SU-DHL-6 (cell line): ENCODE measurements around the gene CEBPB.

Experiments
- H2AFZ ChIP-seq: fragments of 200-600 bp; sonication (generic); 2 replicates; pipeline ENCODE4 v1.6.1; 2014; ENCODE audit warnings: low read depth, mild to moderate bottlenecking, moderate library complexity, mixed read lengths, antibody characterized with exemption, low read length; ENCODE audit not compliant: severe bottlenecking
- H3F3A ChIP-seq: fragments of 200-600 bp; shearing (Covaris generic); 2 replicates; pipeline ENCODE4 v1.6.0; 2016; ENCODE audit warnings: antibody characterized with exemption, mild to moderate bottlenecking; ENCODE audit not compliant: insufficient read depth
- H3K27ac ChIP-seq: fragments of 200-600 bp; sonication (generic); 2 replicates; pipeline ENCODE4 v1.5.1; 2016; ENCODE audit warnings: low read depth, mild to moderate bottlenecking, low read length, moderate library complexity, mixed read lengths
- H3K27me3 ChIP-seq: fragments of 200-600 bp; sonication (generic), shearing (Covaris generic); 2 replicates; pipeline ENCODE4 v1.6.0; 2014; ENCODE audit warnings: mild to moderate bottlenecking, low read length
- H3K36me3 ChIP-seq: fragments of 200-600 bp; sonication (generic); 2 replicates; pipeline ENCODE4 v1.6.1; 2014; ENCODE audit warnings: mild to moderate bottlenecking, low read length, mixed read lengths
- H3K4me2 ChIP-seq: fragments of 300-600, 200-600 bp; shearing (Covaris generic), sonication (generic); 2 replicates; pipeline ENCODE4 v1.6.0; 2014; ENCODE audit warnings: low read length, low read depth, mild to moderate bottlenecking; ENCODE audit not compliant: poor library complexity, severe bottlenecking
- H3K4me3 ChIP-seq: fragments of 200-600 bp; sonication (generic); 2 replicates; pipeline ENCODE4 v1.5.1; 2014; ENCODE audit warnings: antibody characterized with exemption, low read length, mild to moderate bottlenecking, mixed read lengths; ENCODE audit not compliant: insufficient read depth, poor library complexity, severe bottlenecking
- H3K79me2 ChIP-seq: fragments of 200-600 bp; sonication (generic); 2 replicates; pipeline ENCODE4 v1.6.1; 2014; ENCODE audit warnings: mild to moderate bottlenecking, low read length, moderate library complexity; ENCODE audit not compliant: insufficient read depth
- H3K9ac ChIP-seq: fragments of 200-600 bp; sonication (generic); 2 replicates; pipeline ENCODE4 v1.7.0; 2014; ENCODE audit warnings: mild to moderate bottlenecking, low read length
- H3K9me2 ChIP-seq: fragments of 200-600 bp; sonication (generic); replicated peaks from 2 replicates; pipeline ENCODE4 v1.6.1; 2014; ENCODE audit warnings: low read length; ENCODE audit not compliant: insufficient read depth
- H3K9me3 ChIP-seq: fragments of 200-600 bp; sonication (generic); 2 replicates; pipeline ENCODE4 v1.6.1; 2014; ENCODE audit warnings: low read length, mixed read lengths; ENCODE audit not compliant: insufficient read depth
- H4K20me1 ChIP-seq: fragments of 200-600 bp; sonication (generic); 2 replicates; pipeline ENCODE4 v1.6.1; 2014; ENCODE audit warnings: low read depth, mild to moderate bottlenecking, antibody characterized with exemption, low read length, moderate library complexity, mixed read lengths
- CTCF ChIP-seq: fragments of 200-600 bp; sonication (generic); IDR thresholded peaks from one replicate; pipeline ENCODE4 v1.5.1; 2017; ENCODE audit warnings: antibody characterized with exemption, mild to moderate bottlenecking, low read length, moderate library complexity; ENCODE audit not compliant: insufficient read depth, poor library complexity, severe bottlenecking
- EZH2phosphoT487 ChIP-seq: fragments of 200-600 bp; sonication (generic), shearing (Covaris generic); conservative IDR thresholded peaks from 2 replicates; pipeline ENCODE4 v1.6.1; 2018; ENCODE audit warnings: mild to moderate bottlenecking, antibody characterized with exemption, low read length, moderate library complexity, mixed read lengths

The CEBPB gene

DNA sequence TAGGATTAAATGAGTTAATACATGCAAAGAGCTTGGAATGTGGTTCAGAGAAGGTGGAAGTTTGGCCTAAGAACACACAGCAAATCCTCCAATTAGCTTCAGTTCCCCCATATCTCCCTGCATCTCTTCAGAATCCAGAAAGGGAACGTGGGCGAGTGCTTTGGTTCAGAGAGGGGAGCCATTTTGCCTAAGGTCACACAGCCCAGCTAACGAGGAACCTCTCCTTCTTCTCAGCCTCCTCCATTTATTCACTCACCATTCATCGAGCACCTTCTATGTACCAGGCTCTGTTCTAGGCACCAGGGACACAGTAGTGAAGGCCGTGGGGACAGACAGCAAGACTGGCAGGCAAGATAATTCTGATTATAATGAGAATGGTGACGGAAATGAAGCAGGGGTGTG, 2.3 kb upstream of the CEBPB start:
- no peak overlapping the region for H2AFZ ChIP-seq
- H3K27ac ChIP-seq = no peak overlapping the region

DNA sequence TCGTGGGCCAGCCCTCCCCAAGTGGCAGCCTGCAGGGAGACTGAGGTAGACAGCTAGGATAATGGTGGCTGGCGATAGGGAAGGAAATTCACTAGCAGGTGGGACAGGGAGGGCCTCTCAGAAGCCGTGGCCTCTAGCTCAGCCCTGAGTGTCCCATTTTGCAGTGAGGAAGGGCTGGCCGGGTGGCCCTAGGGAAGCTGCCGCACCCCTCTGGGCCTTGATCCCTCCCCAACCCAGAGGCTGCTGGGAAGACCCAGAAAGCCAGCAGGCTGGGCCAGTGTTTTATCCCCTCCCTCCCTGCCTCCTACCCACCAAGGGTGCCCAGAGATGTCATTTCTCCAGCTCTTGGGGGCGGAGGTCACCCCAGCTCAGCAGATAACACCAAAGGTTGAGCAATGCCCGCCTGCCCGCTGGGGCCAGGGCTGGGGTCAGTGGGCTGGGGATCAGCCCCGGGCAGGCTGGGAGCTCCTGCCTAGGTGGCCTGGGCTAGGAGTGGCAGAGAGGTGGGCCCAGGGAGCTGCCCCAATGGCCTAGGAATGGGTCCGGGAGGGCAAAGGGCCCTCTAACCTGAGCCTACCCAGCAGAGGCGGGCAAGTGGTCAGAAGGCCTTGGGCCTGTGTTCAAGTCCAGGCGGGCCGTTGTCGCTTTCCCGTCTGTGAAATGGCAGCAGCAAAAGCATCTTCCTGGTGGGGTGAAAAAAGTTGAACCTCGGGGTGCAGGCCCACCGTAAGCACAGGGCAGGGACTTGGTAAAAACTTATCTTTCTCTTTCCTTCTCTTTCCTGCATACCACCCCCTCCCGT, 1.6 kb upstream of the CEBPB start:
- Histone ChIP-seq H3K79me2 (peaks cover 18% of the 10 kb centered on the region), H3K9me2 (no peaks in the 10 kb centered on the region), H4K20me1 (no peaks in the 10 kb centered on the region), H3K27ac (no peak overlapping the region), H3K27me3 (no peaks in the 10 kb centered on the region), H3K4me2 (no peak overlapping the region), H3K4me3 (no peak overlapping the region), H3K36me3 (no peaks in the 10 kb centered on the region), H2AFZ (no peak overlapping the region), H3K9me3 (no peaks in the 10 kb centered on the region), H3F3A (peaks cover 5% of the 10 kb centered on the region), H3K9ac (no peak overlapping the region)
- TF ChIP-seq EZH2phosphoT487 = no peak
- no peak for TF ChIP-seq CTCF

More for the DNA sequence above, 2.3 kb upstream of the CEBPB start:
- peaks cover 5% of the 10 kb centered on the region for H3F3A ChIP-seq
- H3K27me3 ChIP-seq = no peaks in the 10 kb centered on the region
- H3K4me2 ChIP-seq = no peak overlapping the region
- H3K36me3 ChIP-seq = no peaks in the 10 kb centered on the region
- no peaks in the 10 kb centered on the region for H4K20me1 ChIP-seq
- no peaks in the 10 kb centered on the region for H3K9me3 ChIP-seq
- no peaks in the 10 kb centered on the region for H3K9me2 ChIP-seq
- peaks cover 10% of the 10 kb centered on the region for H3K79me2 ChIP-seq
- H3K4me3 ChIP-seq = no peak overlapping the region
- TF ChIP-seq CTCF (no peak), EZH2phosphoT487 (no peak)
- no peak overlapping the region for H3K9ac ChIP-seq

DNA sequence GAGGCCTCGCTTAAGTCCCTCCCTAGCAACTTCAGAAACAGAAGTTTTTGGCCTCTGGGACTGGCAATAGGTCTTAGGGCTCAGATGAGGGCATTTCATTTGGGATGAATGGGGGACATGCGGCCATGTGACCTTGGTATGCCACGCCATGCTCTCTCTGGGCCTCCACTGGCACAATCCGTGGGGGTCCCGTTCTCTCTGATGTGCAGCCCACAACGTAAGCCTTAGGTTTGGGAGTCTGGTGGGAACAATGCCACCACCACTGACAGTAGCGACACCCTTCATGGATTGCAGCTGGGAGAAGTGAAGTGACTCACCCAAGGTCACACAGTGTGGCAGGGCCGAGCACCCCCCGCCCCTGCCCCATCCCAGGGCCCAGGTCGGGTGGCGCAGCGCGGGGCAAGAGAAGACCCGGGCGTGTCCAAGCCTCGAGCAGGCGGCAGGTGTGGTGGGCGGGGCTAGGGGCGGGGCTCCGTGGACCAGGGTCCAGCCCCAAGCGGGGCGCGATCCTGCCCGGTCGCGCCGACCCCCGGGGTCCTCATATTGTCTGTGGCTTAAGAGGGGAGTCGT, 864 bp upstream of the CEBPB start:
- Histone ChIP-seq H3K4me3 (peak overlapping the region; percentile 83), H2AFZ (peak overlapping the region; percentile 84), H3K27ac (no peak overlapping the region)

More for the DNA sequence above, 864 bp upstream of the CEBPB start:
- TF ChIP-seq CTCF (no peak), EZH2phosphoT487 (no peak)
- H3K4me2 ChIP-seq = peak overlapping the region; percentile 100
- no peaks in the 10 kb centered on the region for H4K20me1 ChIP-seq
- H3K9me3 ChIP-seq = no peaks in the 10 kb centered on the region
- H3K79me2 ChIP-seq = peaks cover 19% of the 10 kb centered on the region
- peaks cover 5% of the 10 kb centered on the region for H3F3A ChIP-seq
- H3K27me3 ChIP-seq = no peaks in the 10 kb centered on the region
- H3K9ac ChIP-seq = peak overlapping the region; percentile 84; the same call in 1 of the 2 replicates
- no peaks in the 10 kb centered on the region for H3K36me3 ChIP-seq
- H3K9me2 ChIP-seq = no peaks in the 10 kb centered on the region
